H9 (cell line): ENCODE data around the gene FRZB. TPM values are rescaled to one million over a fixed set of nuclear protein-coding genes. Genes with fewer than 3 reads are reported as not detected.

Experiments used
- DNase-seq: peaks from one replicate; pipeline ENCODE4 v3.0.0-alpha.2; 2017
- H2AFZ ChIP-seq: one replicate; pipeline ENCODE4 v1.6.1; 2013; ENCODE audit warnings: mild to moderate bottlenecking, low read length, control low read depth, moderate library complexity
- H2AK5ac ChIP-seq: 2 replicates; pipeline ENCODE4 v1.6.1; 2013; ENCODE audit warnings: low read length, control low read depth, mixed read lengths; ENCODE audit not compliant: insufficient read length
- H2BK120ac ChIP-seq: one replicate; pipeline ENCODE4 v1.6.1; 2013; ENCODE audit warnings: low read depth, mild to moderate bottlenecking, low read length, control low read depth, inconsistent platforms; ENCODE audit not compliant: poor library complexity, severe bottlenecking
- H2BK12ac ChIP-seq: 2 replicates; pipeline ENCODE4 v1.6.1; 2013; ENCODE audit warnings: low read length, control low read depth, mixed read lengths, low read depth; ENCODE audit not compliant: insufficient read length
- H2BK15ac ChIP-seq: 2 replicates; pipeline ENCODE4 v1.6.1; 2013; ENCODE audit warnings: low read depth, low read length, control low read depth
- H2BK20ac ChIP-seq: one replicate; pipeline ENCODE4 v1.6.1; 2013; ENCODE audit warnings: low read depth, mild to moderate bottlenecking, low read length, control low read depth, inconsistent platforms; ENCODE audit not compliant: poor library complexity, severe bottlenecking
- H2BK5ac ChIP-seq: 2 replicates; pipeline ENCODE4 v1.6.1; 2013; ENCODE audit warnings: low read length, control low read depth, mixed read lengths; ENCODE audit not compliant: insufficient read length
- H3K14ac ChIP-seq: 2 replicates; pipeline ENCODE4 v1.6.1; 2013; ENCODE audit warnings: low read length, control low read depth; ENCODE audit not compliant: insufficient read depth
- H3K18ac ChIP-seq: 2 replicates; pipeline ENCODE4 v1.6.1; 2013; ENCODE audit warnings: low read depth, mild to moderate bottlenecking, mixed read lengths, low read length, control low read depth; ENCODE audit not compliant: insufficient read length
- H3K23ac ChIP-seq: 2 replicates; pipeline ENCODE4 v1.6.1; 2013; ENCODE audit warnings: low read length, control low read depth, mixed read lengths, low read depth; ENCODE audit not compliant: insufficient read length
- H3K23me2 ChIP-seq: 2 replicates; pipeline ENCODE4 v1.6.1; 2013; ENCODE audit warnings: low read depth, mild to moderate bottlenecking, mixed read lengths, low read length, control low read depth; ENCODE audit not compliant: insufficient read length, poor library complexity, severe bottlenecking
- H3K27ac ChIP-seq: 2 replicates; pipeline ENCODE4 v1.5.1; 2013; ENCODE audit warnings: low read length, control low read depth, mixed read lengths, low read depth; ENCODE audit not compliant: insufficient read length
- H3K27me3 ChIP-seq: 2 replicates; pipeline ENCODE4 v1.6.1; 2013; ENCODE audit warnings: low read length, control low read depth, inconsistent platforms; ENCODE audit not compliant: insufficient read depth
- H3K4ac ChIP-seq: 2 replicates; pipeline ENCODE4 v1.6.1; 2013; ENCODE audit warnings: low read depth, mild to moderate bottlenecking, control low read depth, inconsistent platforms, low read length, moderate library complexity
- H3K4me1 ChIP-seq: 2 replicates; pipeline ENCODE4 v1.6.1; 2013; ENCODE audit warnings: low read length, control low read depth, inconsistent platforms; ENCODE audit not compliant: insufficient read depth
- H3K4me2 ChIP-seq: 2 replicates; pipeline ENCODE4 v1.6.1; 2013; ENCODE audit warnings: low read length, control low read depth, mixed read lengths; ENCODE audit not compliant: insufficient read length, insufficient read depth
- H3K56ac ChIP-seq: 2 replicates; pipeline ENCODE4 v1.6.1; 2013; ENCODE audit warnings: low read depth, mild to moderate bottlenecking, mixed read lengths, low read length, control low read depth; ENCODE audit not compliant: insufficient read length
- H3K79me1 ChIP-seq: 2 replicates; pipeline ENCODE4 v1.6.1; 2013; ENCODE audit warnings: low read depth, mild to moderate bottlenecking, moderate library complexity, low read length, control low read depth, inconsistent platforms; ENCODE audit not compliant: insufficient read depth, poor library complexity, severe bottlenecking
- H3K79me2 ChIP-seq: 2 replicates; pipeline ENCODE4 v1.6.1; 2013; ENCODE audit warnings: low read length, control low read depth, inconsistent platforms; ENCODE audit not compliant: insufficient read depth
- H3K9ac ChIP-seq: 2 replicates; pipeline ENCODE4 v1.6.1; 2013; ENCODE audit warnings: low read length, control low read depth, mixed read lengths; ENCODE audit not compliant: insufficient read length; ENCODE audit errors: extremely low read depth
- H3K9me3 ChIP-seq: one replicate; pipeline ENCODE4 v1.6.1; 2013; ENCODE audit warnings: low read depth, low read length, inconsistent platforms; ENCODE audit not compliant: control insufficient read depth
- H3T11ph ChIP-seq: one replicate; pipeline ENCODE4 v1.6.1; 2013; ENCODE audit warnings: mild to moderate bottlenecking, low read length, control low read depth, inconsistent platforms
- H4K20me1 ChIP-seq: one replicate; pipeline ENCODE4 v1.6.1; 2013; ENCODE audit not compliant: control insufficient read depth, insufficient read length, insufficient read depth
- H4K5ac ChIP-seq: 2 replicates; pipeline ENCODE4 v1.6.1; 2013; ENCODE audit warnings: low read depth, mild to moderate bottlenecking, mixed read lengths, low read length, control low read depth; ENCODE audit not compliant: insufficient read length
- H4K8ac ChIP-seq: replicated peaks from 2 replicates; pipeline ENCODE4 v1.6.1; 2013; ENCODE audit warnings: low read length, control low read depth, mixed read lengths, low read depth; ENCODE audit not compliant: insufficient read length
- H4K91ac ChIP-seq: 2 replicates; pipeline ENCODE4 v1.6.1; 2013; ENCODE audit warnings: low read depth, mild to moderate bottlenecking, moderate library complexity, mixed read lengths, low read length, control low read depth; ENCODE audit not compliant: insufficient read length
- H3K27ac Mint-ChIP-seq, 3 experiments: 2 replicates in 2 of 3; 3 replicates in 1 of 3; pipeline ENCODE4 v1.8.0; 2020 to 2021; ENCODE audit warnings: mixed read lengths in 3 of 3, mild to moderate bottlenecking in 1 of 3, moderate library complexity in 1 of 3
- H3K27me3 Mint-ChIP-seq: 2 replicates; pipeline ENCODE4 v1.8.0; 2021; ENCODE audit warnings: low read depth, mild to moderate bottlenecking, moderate library complexity, mixed read lengths
- H3K36me3 Mint-ChIP-seq, 3 experiments: 2 replicates in 2 of 3; 3 replicates in 1 of 3; pipeline ENCODE4 v1.8.0; 2020 to 2021; ENCODE audit warnings: low read depth in 3 of 3, mixed read lengths in 3 of 3; ENCODE audit not compliant: insufficient read depth in 1 of 3
- H3K4me1 Mint-ChIP-seq, 2 experiments: 2 replicates each; pipeline ENCODE4 v1.8.0; 2020; ENCODE audit warnings: mixed read lengths in 2 of 2
- H3K4me3 Mint-ChIP-seq, 2 experiments: 2 replicates in 1 of 2; 3 replicates in 1 of 2; pipeline ENCODE4 v1.8.0; 2020 to 2021; ENCODE audit warnings: mild to moderate bottlenecking in 2 of 2, mixed read lengths in 2 of 2, moderate library complexity in 1 of 2
- H3K9me3 Mint-ChIP-seq, 2 experiments: 2 replicates in 1 of 2; 3 replicates in 1 of 2; pipeline ENCODE4 v1.8.0; 2020; ENCODE audit warnings: mild to moderate bottlenecking in 2 of 2, mixed read lengths in 2 of 2, moderate library complexity in 1 of 2
- WGBS: extraction: QIAGEN DNeasy Blood & Tissue Kit; methylation state at CpG from one replicate; pipeline ENCODE4 v1.1.7; 2013; ENCODE audit warnings: missing lambda C conversion rate, low lambda C conversion rate, mixed read lengths; ENCODE audit not compliant: insufficient read length; ENCODE audit errors: extremely low coverage; 5-methylcytosine and 5-hydroxymethylcytosine counted together
- total RNA-seq: library from RNA; stranded (reverse); gene quantifications from 2 replicates; pipeline ENCODE4 v1.2.1, GENCODE V29; 2021
- TF ChIP-seq, protein P1 (sequence below): fragments of 200-600 bp; sonication (generic); conservative IDR thresholded peaks from 3 replicates; pipeline ENCODE4 v1.8.0; 2021; ENCODE audit warnings: antibody characterized with exemption, mild to moderate bottlenecking

FRZB gene
- total RNA-seq, 1 experiment from 2014 or later = 1.1 TPM

DNA sequence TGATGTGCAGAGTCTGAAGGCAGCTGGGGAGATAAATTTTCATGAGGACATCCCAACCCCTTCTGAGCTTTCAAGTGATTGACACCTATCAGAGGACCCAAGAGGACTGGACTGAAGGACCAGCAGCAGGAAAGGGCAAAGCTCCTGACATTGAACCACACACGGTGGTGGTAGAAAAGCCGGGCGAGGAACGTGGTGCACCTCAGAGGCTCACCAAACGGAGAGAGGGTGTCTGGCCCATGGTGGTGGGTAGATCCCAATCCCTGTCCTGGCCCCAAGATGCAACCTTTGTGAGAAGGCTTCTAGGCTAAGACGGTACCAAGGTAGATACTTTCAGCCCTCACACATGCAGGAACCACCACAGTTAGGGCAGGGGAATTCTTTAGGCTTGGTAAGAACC lies 52.1 kb downstream of the FRZB start:
- H3T11ph ChIP-seq = no peak overlapping the region
- Mint-ChIP-seq H3K4me1 (peaks cover 27 to 30% of the 10 kb centered on the region in 2 experiments), H3K27ac (no peak overlapping the region), H3K9me3 (no peaks in the 10 kb centered on the region; a peak in 1 of 5 replicates), H3K27me3 (peaks cover 3% of the 10 kb centered on the region), H3K4me3 (no peak overlapping the region), H3K36me3 (no peaks in the 10 kb centered on the region)
- H4K91ac ChIP-seq = no peak overlapping the region
- no peak overlapping the region for H4K8ac ChIP-seq
- H2AFZ ChIP-seq = no peak overlapping the region
- no peaks in the 10 kb centered on the region for H4K20me1 ChIP-seq
- H3K23ac ChIP-seq = no peak overlapping the region
- H3K4ac ChIP-seq = no peak overlapping the region
- no peak overlapping the region for H2BK15ac ChIP-seq
- H3K18ac ChIP-seq = no peak overlapping the region
- no peak for DNase-seq
- no peak overlapping the region for H3K4me2 ChIP-seq
- no peak overlapping the region for H3K9ac ChIP-seq
- H3K9me3 ChIP-seq = no peaks in the 10 kb centered on the region
- H3K27me3 ChIP-seq = no peaks in the 10 kb centered on the region
- H2BK12ac ChIP-seq = no peak overlapping the region
- H4K5ac ChIP-seq = no peak overlapping the region
- no peak overlapping the region for H3K27ac ChIP-seq
- no peaks in the 10 kb centered on the region for H3K23me2 ChIP-seq
- H3K14ac ChIP-seq = no peak overlapping the region
- TF ChIP-seq, protein P1, sequence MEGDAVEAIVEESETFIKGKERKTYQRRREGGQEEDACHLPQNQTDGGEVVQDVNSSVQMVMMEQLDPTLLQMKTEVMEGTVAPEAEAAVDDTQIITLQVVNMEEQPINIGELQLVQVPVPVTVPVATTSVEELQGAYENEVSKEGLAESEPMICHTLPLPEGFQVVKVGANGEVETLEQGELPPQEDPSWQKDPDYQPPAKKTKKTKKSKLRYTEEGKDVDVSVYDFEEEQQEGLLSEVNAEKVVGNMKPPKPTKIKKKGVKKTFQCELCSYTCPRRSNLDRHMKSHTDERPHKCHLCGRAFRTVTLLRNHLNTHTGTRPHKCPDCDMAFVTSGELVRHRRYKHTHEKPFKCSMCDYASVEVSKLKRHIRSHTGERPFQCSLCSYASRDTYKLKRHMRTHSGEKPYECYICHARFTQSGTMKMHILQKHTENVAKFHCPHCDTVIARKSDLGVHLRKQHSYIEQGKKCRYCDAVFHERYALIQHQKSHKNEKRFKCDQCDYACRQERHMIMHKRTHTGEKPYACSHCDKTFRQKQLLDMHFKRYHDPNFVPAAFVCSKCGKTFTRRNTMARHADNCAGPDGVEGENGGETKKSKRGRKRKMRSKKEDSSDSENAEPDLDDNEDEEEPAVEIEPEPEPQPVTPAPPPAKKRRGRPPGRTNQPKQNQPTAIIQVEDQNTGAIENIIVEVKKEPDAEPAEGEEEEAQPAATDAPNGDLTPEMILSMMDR = no peak
- H3K79me1 ChIP-seq = no peaks in the 10 kb centered on the region
- WGBS = no CpG with 5 or more reads among the region's 6 CpGs
- H2AK5ac ChIP-seq = no peak overlapping the region
- no peak overlapping the region for H2BK20ac ChIP-seq
- H3K79me2 ChIP-seq = no peaks in the 10 kb centered on the region
- no peak overlapping the region for H2BK5ac ChIP-seq
- H3K4me1 ChIP-seq = peaks cover 8% of the 10 kb centered on the region; the same call in 1 of the 2 replicates
- no peak overlapping the region for H2BK120ac ChIP-seq
- H3K56ac ChIP-seq = no peak overlapping the region
